HepG2 (cell line): Measurements from ENCODE around the gene RREB1. TPM values are rescaled to one million over a fixed set of nuclear protein-coding genes. Genes with fewer than 3 reads are reported as not detected.
A peak's percentile ranks its signal among the peaks of the same experiment; 100 is the strongest.

ENCODE experiments used
- ATAC-seq: fragments of 200-7000 bp; cut with Tn5 transposase; 3 replicates; pipeline ENCODE4 v1.9.1; 2020; ENCODE audit warnings: mild to moderate bottlenecking, moderate library complexity
- BruUV-seq: library from RNA; stranded (reverse); fragments of 400-500 nt; replicated peaks from 2 replicates; lab custom pipeline; 2021; lab: Mats Ljungman, UMichigan
- CTCF ChIA-PET: fragments of 300-600 bp; formaldehyde crosslinking; extraction: SDS; loops from one replicate; lab custom pipeline; 2021; ENCODE audit warnings: low total read pairs, inconsistent platforms, low intra/inter-chr PET ratio; lab: Yijun Ruan, JAX
- POLR2A ChIA-PET: fragments of 350-600 bp; sonication (Branson Sonifier 250); formaldehyde crosslinking; loops from one replicate; lab custom pipeline; 2020; ENCODE audit warnings: antibody characterized with exemption, inconsistent platforms; lab: Yijun Ruan, JAX
- DNase-seq: peaks from one replicate; pipeline ENCODE4 v3.0.0-alpha.2; 2015; ENCODE audit warnings: low spot score
- FAIRE-seq: peaks from 3 replicates; lab custom pipeline; 2011; peaks lifted over from hg19 to GRCh38; lab: Jason Lieb, UNC
- H2AFZ ChIP-seq: one replicate; pipeline ENCODE4 v1.6.1; 2011; ENCODE audit warnings: low read length, inconsistent platforms
- H3K27ac ChIP-seq: fragments of 300-600 bp; 3 replicates; pipeline ENCODE4 v1.8.0; 2011; ENCODE audit warnings: mixed run types, mild to moderate bottlenecking, mixed read lengths, low read length, inconsistent platforms; ENCODE audit not compliant: insufficient read depth; ENCODE audit errors: extremely low read length
- H3K27me3 ChIP-seq, 2 experiments: fragments of 200-600 bp in 1 of 2; 2 replicates in 1 of 2; 3 replicates in 1 of 2; pipeline versions ENCODE4 v1.6.0 to v1.8.0; 2011; ENCODE audit warnings: low read length in 2 of 2, mild to moderate bottlenecking in 2 of 2, moderate library complexity in 2 of 2, inconsistent platforms in 1 of 2; ENCODE audit not compliant: insufficient read depth in 2 of 2, control insufficient read depth in 1 of 2
- H3K36me3 ChIP-seq, 2 experiments: fragments of 200-600 bp in 1 of 2; replicated peaks in 1 of 2; 2 replicates in 1 of 2; 3 replicates in 1 of 2; pipeline versions ENCODE4 v1.5.1 to v1.8.0; 2011; ENCODE audit warnings: low read length in 2 of 2, inconsistent platforms in 1 of 2; ENCODE audit not compliant: insufficient read depth in 2 of 2, control insufficient read depth in 1 of 2
- H3K4me1 ChIP-seq: 2 replicates; pipeline ENCODE4 v1.5.1; 2012; ENCODE audit warnings: low read length, inconsistent platforms; ENCODE audit not compliant: insufficient read depth
- H3K4me2 ChIP-seq: 2 replicates; pipeline ENCODE4 v1.6.0; 2011; ENCODE audit warnings: low read depth, low read length, inconsistent platforms
- H3K4me3 ChIP-seq, 3 experiments: fragments of 200-600 bp in 1 of 3; sonication (generic), shearing (Covaris generic) in 1 of 3; replicated peaks in 1 of 3; 2 replicates each; pipeline ENCODE4 v1.5.1; 2011 to 2016; ENCODE audit warnings: low read length in 3 of 3, inconsistent platforms in 2 of 3, low read depth in 2 of 3, mild to moderate bottlenecking in 2 of 3, control low read depth in 1 of 3, mixed read lengths in 1 of 3; ENCODE audit not compliant: insufficient read depth in 1 of 3
- H3K79me2 ChIP-seq: one replicate; pipeline ENCODE4 v1.6.1; 2011; ENCODE audit warnings: low read length, inconsistent platforms; ENCODE audit not compliant: insufficient read depth
- H3K9ac ChIP-seq: 2 replicates; pipeline ENCODE4 v1.6.0; 2011; ENCODE audit warnings: mild to moderate bottlenecking, low read depth, low read length, inconsistent platforms; ENCODE audit not compliant: insufficient read depth
- H3K9me3 ChIP-seq: 2 replicates; pipeline ENCODE4 v1.5.1; 2012; ENCODE audit warnings: mild to moderate bottlenecking, low read length
- H4K20me1 ChIP-seq: 2 replicates; pipeline ENCODE4 v1.6.0; 2011; ENCODE audit warnings: inconsistent platforms, mild to moderate bottlenecking, low read length, moderate library complexity; ENCODE audit not compliant: insufficient read depth
- KMT2A ChIP-seq: sonication (generic); formaldehyde crosslinking; IDR thresholded peaks from 2 replicates; pipeline ENCODE4 v1.4.0; 2020; ENCODE audit warnings: missing genetic modification reagents
- MAFF ChIP-seq: IDR thresholded peaks from 2 replicates; pipeline ENCODE4 v1.6.1; 2011; ENCODE audit warnings: low read depth, low read length, improper control_type of control experiment
- MAFK ChIP-seq, 2 experiments: IDR thresholded peaks in 1 of 2; conservative IDR thresholded peaks in 1 of 2; 2 replicates each; pipeline ENCODE4 v1.6.1; 2011; ENCODE audit warnings: improper control_type of control experiment in 2 of 2, low read length in 2 of 2
- POLR2AphosphoS5 ChIP-seq: IDR thresholded peaks from 2 replicates; pipeline ENCODE4 v1.6.1; 2012; ENCODE audit warnings: low read depth, low read length
- RFX3 ChIP-seq: IDR thresholded peaks from 2 replicates; pipeline ENCODE4 v1.6.1; 2016; ENCODE audit warnings: missing biosample characterization, missing genetic modification reagents
- ZNF121 ChIP-seq: sonication (generic); formaldehyde crosslinking; IDR thresholded peaks from 2 replicates; pipeline ENCODE4 v1.5.0; 2020; ENCODE audit warnings: mild to moderate bottlenecking, missing genetic modification reagents
- ZSCAN22 ChIP-seq: sonication (generic); formaldehyde crosslinking; IDR thresholded peaks from 2 replicates; pipeline ENCODE4 v1.4.0; 2020; ENCODE audit warnings: mild to moderate bottlenecking, missing genetic modification reagents
- ZSCAN30 ChIP-seq: sonication (generic); formaldehyde crosslinking; IDR thresholded peaks from 2 replicates; pipeline ENCODE4 v1.5.0; 2020; ENCODE audit warnings: mild to moderate bottlenecking, missing genetic modification reagents
- WGBS: methylation state at CpG from one replicate; pipeline ENCODE4 v1.1.6; 2017; ENCODE audit warnings: low lambda C conversion rate; 5-methylcytosine and 5-hydroxymethylcytosine counted together
- in situ Hi-C: cut with HindIII; loops from 2 replicates; pipeline ENCODE4 v1.10.0; 2017; ENCODE audit warnings: low pct_unique_long_range_greater_than_20kb; ENCODE audit not compliant: extremely low pct_ligation_motif_present
- intact Hi-C: fragments of 100-400 bp; cut with micrococcal nuclease; formaldehyde crosslinking; loops from one replicate; pipeline ENCODE4 v1.10.0; 2022; ENCODE audit not compliant: unreplicated experiment
- polyA plus RNA-seq, 8 experiments: library from polyadenylated mRNA; depleted of rRNA in 3 of 8; stranded (reverse) in 7 of 8; unstranded in 1 of 8; fragments of >200 nt; fragmentation: Illumina TruSeq in 4 of 8; extraction: Trizol in 4 of 8; gene quantifications; 2 replicates each; pipeline versions ENCODE4 v1.2.1 to v1.2.3, GENCODE V29; 2011 to 2016; ENCODE audit warnings: low read depth in 4 of 8, missing spikeins in 1 of 8, mixed read lengths in 1 of 8; ENCODE audit not compliant: insufficient read depth in 1 of 8
- total RNA-seq, 5 experiments: library from RNA; depleted of rRNA; stranded (reverse); fragments of >200 nt; fragmentation: Illumina TruSeq; extraction: Trizol; gene quantifications; 2 replicates each; pipeline ENCODE4 v1.2.3, GENCODE V29; 2016; ENCODE audit warnings: low read depth in 1 of 5
- TF ChIP-seq, protein P1 (sequence below): sonication (generic); formaldehyde crosslinking; IDR thresholded peaks from 2 replicates; pipeline ENCODE4 v1.9.0; 2021; ENCODE audit warnings: missing genetic modification reagents, mild to moderate bottlenecking, borderline replicate concordance

RREB1 gene
- total and polyA plus RNA-seq, 2 of the 13 experiments (the other 11 are each of a cell fraction or from before 2014, with no cell fraction given): 6.1 to 23.2 TPM

DNA sequence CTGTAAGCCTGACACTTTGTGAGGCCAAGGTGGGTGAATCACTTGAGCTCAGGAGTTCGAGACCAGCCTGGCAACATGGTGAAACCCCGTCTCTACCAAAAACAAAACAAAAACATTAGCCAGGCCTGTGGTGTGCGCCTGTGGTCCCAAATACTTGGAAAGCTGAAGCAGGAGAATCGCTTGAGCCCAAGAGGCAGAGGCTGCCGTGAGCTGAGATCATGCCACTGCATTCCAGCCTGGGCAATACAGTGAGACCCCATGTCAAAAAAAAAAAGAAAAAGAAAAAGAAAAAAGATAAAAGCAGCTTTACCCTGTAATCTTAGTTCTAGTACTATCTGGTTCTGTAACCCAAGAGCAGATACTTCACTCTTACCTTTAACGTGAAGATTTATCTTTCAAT, 177.7 kb downstream of the RREB1 start:
- no peaks in the 10 kb centered on the region for H3K27me3 ChIP-seq
- no TSS peak for BruUV-seq
- DNase-seq: no peak
- no peak overlapping the region for H2AFZ ChIP-seq
- TF ChIP-seq ZSCAN22 (CRISPR knock-in tag): no peak
- no peak for TF ChIP-seq KMT2A
- TF ChIP-seq ZSCAN30 (CRISPR knock-in tag): no peak
- TF ChIP-seq ZNF121 (CRISPR knock-in tag): peak; percentile 90
- TF ChIP-seq, protein P1, sequence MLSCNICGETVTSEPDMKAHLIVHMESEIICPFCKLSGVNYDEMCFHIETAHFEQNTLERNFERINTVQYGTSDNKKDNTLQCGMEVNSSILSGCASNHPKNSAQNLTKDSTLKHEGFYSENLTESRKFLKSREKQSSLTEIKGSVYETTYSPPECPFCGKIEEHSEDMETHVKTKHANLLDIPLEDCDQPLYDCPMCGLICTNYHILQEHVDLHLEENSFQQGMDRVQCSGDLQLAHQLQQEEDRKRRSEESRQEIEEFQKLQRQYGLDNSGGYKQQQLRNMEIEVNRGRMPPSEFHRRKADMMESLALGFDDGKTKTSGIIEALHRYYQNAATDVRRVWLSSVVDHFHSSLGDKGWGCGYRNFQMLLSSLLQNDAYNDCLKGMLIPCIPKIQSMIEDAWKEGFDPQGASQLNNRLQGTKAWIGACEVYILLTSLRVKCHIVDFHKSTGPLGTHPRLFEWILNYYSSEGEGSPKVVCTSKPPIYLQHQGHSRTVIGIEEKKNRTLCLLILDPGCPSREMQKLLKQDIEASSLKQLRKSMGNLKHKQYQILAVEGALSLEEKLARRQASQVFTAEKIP (CRISPR knock-in tag): no peak
- 0 out of 2 replicates have a peak, but pooled peaks have one; percentile 3 for TF ChIP-seq POLR2AphosphoS5
- TF ChIP-seq, all 625 proteins: peak for 2
- in situ Hi-C loops: loop anchor here (10.0 kb wide), 1 partner anchor 329 kb away; no protein-coding TSS in a partner anchor
- no peak overlapping the region for H3K9ac ChIP-seq
- FAIRE-seq (no peak), ATAC-seq (no peak)
- POLR2A ChIA-PET: interaction anchor here (1.5 kb wide), 1 partner anchor 104 kb away, joined by 4 read pairs; the partner anchor contains the start of genes CAGE1 and RIOK1
- H3K36me3 ChIP-seq: peaks cover 10 to 55% of the 10 kb centered on the region in 2 experiments
- no peaks in the 10 kb centered on the region for H3K9me3 ChIP-seq
- no peak overlapping the region for H3K27ac ChIP-seq
- H3K4me3 ChIP-seq: no peak overlapping the region
- CTCF ChIA-PET: no interaction called here
- WGBS: 97% methylated on average over 6 of the region's 6 CpGs
- H3K4me2 ChIP-seq: no peak overlapping the region
- H4K20me1 ChIP-seq: no peaks in the 10 kb centered on the region
- intact Hi-C loops: no loop called here
- H3K79me2 ChIP-seq: no peaks in the 10 kb centered on the region
- no peaks in the 10 kb centered on the region for H3K4me1 ChIP-seq

DNA sequence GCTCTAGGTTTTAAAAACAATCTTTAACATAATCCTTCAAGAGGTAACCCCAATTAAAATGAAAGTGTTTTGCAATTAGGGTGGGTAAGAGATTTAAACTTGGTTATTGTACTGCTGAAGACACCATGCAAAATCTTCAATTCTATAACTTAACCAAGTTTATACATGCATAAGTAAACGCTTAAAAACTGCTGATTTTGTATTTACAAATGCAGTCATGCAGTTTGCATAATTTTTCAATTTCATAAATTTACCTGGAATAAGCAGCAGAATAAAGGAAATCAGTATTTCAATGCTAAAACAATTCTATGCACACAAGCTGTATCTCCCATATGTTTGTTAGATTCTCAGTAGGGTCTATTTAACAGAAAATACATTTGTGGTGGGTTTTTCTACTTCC, 182.3 kb downstream of the RREB1 start:
- H3K4me2 ChIP-seq: no peak overlapping the region
- H3K27ac ChIP-seq: no peak overlapping the region
- TF ChIP-seq MAFF: peak; percentile 56; the same call in 1 of the 2 replicates
- TF ChIP-seq MAFK (conservative IDR thresholded peaks at IDR 0.05 in 1 of 2, IDR thresholded peaks at IDR 0.05 in 1 of 2; ENCODE audit: low read length in 2 of 2): peak; percentile 49 to 68
- TF ChIP-seq RFX3 (CRISPR knock-in tag): no peak
- TF ChIP-seq, all 625 proteins: peak for 2
- 98% methylated on average over 1 of the region's 1 CpG for WGBS
- H3K79me2 ChIP-seq: peaks cover 2% of the 10 kb centered on the region
- no TSS peak for BruUV-seq
- in situ Hi-C loops (no loop called here), intact Hi-C loops (no loop called here)
- no peak overlapping the region for H2AFZ ChIP-seq
- no peaks in the 10 kb centered on the region for H3K9me3 ChIP-seq
- DNase-seq (no peak), FAIRE-seq (no peak), ATAC-seq (no peak)
- ChIA-PET CTCF (no interaction called here), POLR2A (no interaction called here)
- H3K4me3 ChIP-seq: no peak overlapping the region
- H3K4me1 ChIP-seq: no peaks in the 10 kb centered on the region
- H4K20me1 ChIP-seq: no peaks in the 10 kb centered on the region
- H3K27me3 ChIP-seq: no peaks in the 10 kb centered on the region
- H3K36me3 ChIP-seq: peaks cover 24 to 88% of the 10 kb centered on the region in 2 experiments
- H3K9ac ChIP-seq: no peak overlapping the region
